PFSK-1 (cell line): ENCODE results near the gene IKBKE.

ENCODE experiments used
- FOXP2 ChIP-seq: optimal IDR thresholded peaks from 2 replicates; pipeline ENCODE3; 2011; ENCODE audit warnings: borderline replicate concordance, control low read depth, inconsistent platforms; ENCODE audit not compliant: insufficient read depth; ENCODE audit errors: extremely low read length, extremely low read depth
- POLR2AphosphoS5 ChIP-seq: IDR thresholded peaks from 2 replicates; pipeline ENCODE4 v1.6.1; 2012; ENCODE audit warnings: low read depth, mild to moderate bottlenecking, control low read depth, low read length, moderate library complexity
- SIN3A ChIP-seq: IDR thresholded peaks from 2 replicates; pipeline ENCODE4 v1.6.1; 2012; ENCODE audit warnings: mild to moderate bottlenecking, low read length, moderate library complexity, borderline replicate concordance; ENCODE audit not compliant: insufficient read depth
- TAF1 ChIP-seq: IDR thresholded peaks from 2 replicates; pipeline ENCODE4 v1.6.1; 2012; ENCODE audit warnings: low read length, control low read depth, borderline replicate concordance; ENCODE audit not compliant: insufficient read depth
- TF ChIP-seq, protein P1 (sequence below), 2 experiments: IDR thresholded peaks; 2 replicates each; pipeline versions ENCODE4 v1.6.1 to v1.8.0; 2011 to 2012; ENCODE audit warnings: low read depth in 2 of 2, low read length in 2 of 2, control low read depth in 1 of 2, inconsistent platforms in 1 of 2, mild to moderate bottlenecking in 1 of 2, moderate library complexity in 1 of 2; ENCODE audit not compliant: insufficient read depth in 1 of 2

The IKBKE gene

DNA sequence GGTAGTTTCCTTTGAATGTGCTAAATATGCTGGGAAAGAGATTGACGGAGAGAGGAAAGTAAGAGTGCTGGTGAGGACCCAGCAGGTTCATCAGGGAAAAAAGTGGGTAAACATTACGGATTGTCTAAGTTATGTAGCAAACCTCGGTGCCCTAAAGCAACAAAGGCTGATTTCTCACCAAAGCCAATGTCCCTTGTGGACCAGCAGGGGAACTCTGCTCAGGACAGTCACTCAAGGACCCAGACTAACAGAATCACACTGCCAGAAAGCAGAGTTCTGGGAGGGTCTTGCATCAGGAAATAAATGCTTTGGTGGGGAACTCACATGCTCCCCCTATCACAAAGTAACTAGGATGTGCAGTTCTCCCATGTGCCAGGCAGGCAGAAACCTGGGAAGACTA is 1.7 kb upstream of the IKBKE start:
- TF ChIP-seq, protein P1, sequence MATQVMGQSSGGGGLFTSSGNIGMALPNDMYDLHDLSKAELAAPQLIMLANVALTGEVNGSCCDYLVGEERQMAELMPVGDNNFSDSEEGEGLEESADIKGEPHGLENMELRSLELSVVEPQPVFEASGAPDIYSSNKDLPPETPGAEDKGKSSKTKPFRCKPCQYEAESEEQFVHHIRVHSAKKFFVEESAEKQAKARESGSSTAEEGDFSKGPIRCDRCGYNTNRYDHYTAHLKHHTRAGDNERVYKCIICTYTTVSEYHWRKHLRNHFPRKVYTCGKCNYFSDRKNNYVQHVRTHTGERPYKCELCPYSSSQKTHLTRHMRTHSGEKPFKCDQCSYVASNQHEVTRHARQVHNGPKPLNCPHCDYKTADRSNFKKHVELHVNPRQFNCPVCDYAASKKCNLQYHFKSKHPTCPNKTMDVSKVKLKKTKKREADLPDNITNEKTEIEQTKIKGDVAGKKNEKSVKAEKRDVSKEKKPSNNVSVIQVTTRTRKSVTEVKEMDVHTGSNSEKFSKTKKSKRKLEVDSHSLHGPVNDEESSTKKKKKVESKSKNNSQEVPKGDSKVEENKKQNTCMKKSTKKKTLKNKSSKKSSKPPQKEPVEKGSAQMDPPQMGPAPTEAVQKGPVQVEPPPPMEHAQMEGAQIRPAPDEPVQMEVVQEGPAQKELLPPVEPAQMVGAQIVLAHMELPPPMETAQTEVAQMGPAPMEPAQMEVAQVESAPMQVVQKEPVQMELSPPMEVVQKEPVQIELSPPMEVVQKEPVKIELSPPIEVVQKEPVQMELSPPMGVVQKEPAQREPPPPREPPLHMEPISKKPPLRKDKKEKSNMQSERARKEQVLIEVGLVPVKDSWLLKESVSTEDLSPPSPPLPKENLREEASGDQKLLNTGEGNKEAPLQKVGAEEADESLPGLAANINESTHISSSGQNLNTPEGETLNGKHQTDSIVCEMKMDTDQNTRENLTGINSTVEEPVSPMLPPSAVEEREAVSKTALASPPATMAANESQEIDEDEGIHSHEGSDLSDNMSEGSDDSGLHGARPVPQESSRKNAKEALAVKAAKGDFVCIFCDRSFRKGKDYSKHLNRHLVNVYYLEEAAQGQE (IDR thresholded peaks at IDR 0.05; ENCODE audit: insufficient read depth in 1 of 2, low read depth in 2 of 2, low read length in 2 of 2): no peak
- TF ChIP-seq POLR2AphosphoS5 (no peak), FOXP2 (no peak), SIN3A (no peak), TAF1 (no peak)

DNA sequence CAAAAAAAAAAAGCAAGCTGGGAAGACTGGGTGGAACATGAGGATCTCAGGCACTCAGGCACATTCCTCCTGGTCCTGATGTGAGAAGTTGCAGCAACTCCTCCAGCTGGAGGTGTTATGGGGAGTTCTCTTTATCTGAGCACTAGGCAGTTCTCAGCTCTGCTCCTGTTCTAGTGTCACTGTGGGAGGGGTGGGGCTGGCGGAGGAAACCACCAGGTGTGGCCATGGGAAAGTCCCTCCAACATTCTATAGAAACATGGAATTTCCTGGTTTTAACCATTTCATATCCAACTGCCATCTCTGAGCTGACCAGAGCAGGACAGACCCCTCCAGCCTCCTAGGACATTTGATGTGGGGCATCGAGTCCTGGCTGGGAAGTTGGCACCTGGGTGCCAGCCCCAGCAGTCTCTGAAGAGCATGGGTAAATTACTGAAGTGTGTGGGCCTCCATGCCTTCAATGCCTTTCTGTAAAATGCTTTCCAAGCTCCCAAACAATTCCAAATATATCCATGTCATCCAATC is 804 bp upstream of the IKBKE start:
- TF ChIP-seq, protein P1 (IDR thresholded peaks at IDR 0.05; ENCODE audit: insufficient read depth in 1 of 2, low read depth in 2 of 2, low read length in 2 of 2): no peak
- no peak for TF ChIP-seq TAF1
- TF ChIP-seq POLR2AphosphoS5: no peak
- TF ChIP-seq FOXP2: no peak
- TF ChIP-seq SIN3A: no peak

GRCh38 chr1:206470692-206471414 is 577 bp downstream of the IKBKE start:
- peak; percentile 79; the same call in 1 of the 2 replicates for TF ChIP-seq TAF1
- TF ChIP-seq POLR2AphosphoS5: peak; percentile 72
- TF ChIP-seq FOXP2: no peak
- TF ChIP-seq, protein P1 (IDR thresholded peaks at IDR 0.05; ENCODE audit: insufficient read depth in 1 of 2, low read depth in 2 of 2, low read length in 2 of 2): peak in 1 of 2 experiments; percentile 68; a peak in 1 of 4 replicates
- TF ChIP-seq SIN3A: peak; percentile 97; the same call in 1 of the 2 replicates

- TF ChIP-seq POLR2AphosphoS5: no peak
- TF ChIP-seq FOXP2: no peak
- no peak for TF ChIP-seq SIN3A
- TF ChIP-seq, protein P1 (IDR thresholded peaks at IDR 0.05; ENCODE audit: insufficient read depth in 1 of 2, low read depth in 2 of 2, low read length in 2 of 2): no peak
- TF ChIP-seq TAF1: no peak
Observed at GRCh38 chr1:206471415-206471801, 1.1 kb downstream of the IKBKE start.

- no peak for TF ChIP-seq POLR2AphosphoS5
- TF ChIP-seq FOXP2: no peak
- no peak for TF ChIP-seq SIN3A
- no peak for TF ChIP-seq TAF1
Observed at GRCh38 chr1:206472024-206472423, 1.7 kb downstream of the IKBKE start.
